ENCODE results near the gene ELN.

The ELN gene

DNA sequence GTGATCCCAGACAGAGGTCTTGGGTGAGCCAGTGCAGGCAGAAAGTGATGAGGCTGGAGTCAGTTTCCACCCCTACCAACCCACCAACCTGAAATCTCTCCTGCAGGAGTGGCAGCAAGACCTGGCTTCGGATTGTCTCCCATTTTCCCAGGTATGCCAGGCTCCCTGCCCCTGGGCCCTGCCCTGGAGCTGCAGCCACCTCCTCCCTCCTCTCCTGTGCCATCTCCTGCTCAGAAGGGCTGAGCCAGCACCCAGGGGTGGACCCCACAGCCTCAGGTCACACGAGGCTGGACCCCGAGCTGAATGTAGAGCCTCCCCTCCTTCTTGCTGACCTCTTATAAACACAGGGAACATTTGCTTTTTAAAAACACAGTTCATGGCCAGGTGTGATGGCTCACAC lies 38.7 kb downstream of the ELN start:
- no peak for FAIRE-seq

DNA sequence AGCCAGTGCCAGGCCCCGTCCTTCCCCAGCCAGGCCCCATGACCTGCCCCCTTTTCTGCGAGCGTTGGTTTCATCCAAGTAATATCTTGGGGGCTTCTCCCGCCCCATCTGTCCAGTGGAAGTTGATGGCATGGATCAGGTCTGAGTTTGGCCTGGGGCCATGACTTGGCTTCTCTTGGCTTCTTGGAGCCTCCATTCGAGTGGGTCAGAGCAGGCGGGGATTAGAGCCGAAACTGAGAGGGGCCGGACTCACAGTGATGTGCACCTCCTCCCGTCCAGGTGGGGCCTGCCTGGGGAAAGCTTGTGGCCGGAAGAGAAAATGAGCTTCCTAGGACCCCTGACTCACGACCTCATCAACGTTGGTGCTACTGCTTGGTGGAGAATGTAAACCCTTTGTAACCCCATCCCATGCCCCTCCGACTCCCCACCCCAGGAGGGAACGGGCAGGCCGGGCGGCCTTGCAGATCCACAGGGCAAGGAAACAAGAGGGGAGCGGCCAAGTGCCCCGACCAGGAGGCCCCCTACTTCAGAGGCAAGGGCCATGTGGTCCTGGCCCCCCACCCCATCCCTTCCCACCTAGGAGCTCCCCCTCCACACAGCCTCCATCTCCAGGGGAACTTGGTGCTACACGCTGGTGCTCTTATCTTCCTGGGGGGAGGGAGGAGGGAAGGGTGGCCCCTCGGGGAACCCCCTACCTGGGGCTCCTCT lies 40.6 kb downstream of the ELN start:
- FAIRE-seq: no peak

DNA sequence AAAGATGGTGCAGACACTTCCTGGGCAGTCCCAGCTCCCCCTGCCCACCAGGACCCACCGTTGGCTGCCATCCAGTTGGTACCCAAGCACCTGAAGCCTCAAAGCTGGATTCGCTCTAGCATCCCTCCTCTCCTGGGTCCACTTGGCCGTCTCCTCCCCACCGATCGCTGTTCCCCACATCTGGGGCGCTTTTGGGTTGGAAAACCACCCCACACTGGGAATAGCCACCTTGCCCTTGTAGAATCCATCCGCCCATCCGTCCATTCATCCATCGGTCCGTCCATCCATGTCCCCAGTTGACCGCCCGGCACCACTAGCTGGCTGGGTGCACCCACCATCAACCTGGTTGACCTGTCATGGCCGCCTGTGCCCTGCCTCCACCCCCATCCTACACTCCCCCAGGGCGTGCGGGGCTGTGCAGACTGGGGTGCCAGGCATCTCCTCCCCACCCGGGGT lies 41.1 kb downstream of the ELN start:
- no peak for FAIRE-seq

DNA sequence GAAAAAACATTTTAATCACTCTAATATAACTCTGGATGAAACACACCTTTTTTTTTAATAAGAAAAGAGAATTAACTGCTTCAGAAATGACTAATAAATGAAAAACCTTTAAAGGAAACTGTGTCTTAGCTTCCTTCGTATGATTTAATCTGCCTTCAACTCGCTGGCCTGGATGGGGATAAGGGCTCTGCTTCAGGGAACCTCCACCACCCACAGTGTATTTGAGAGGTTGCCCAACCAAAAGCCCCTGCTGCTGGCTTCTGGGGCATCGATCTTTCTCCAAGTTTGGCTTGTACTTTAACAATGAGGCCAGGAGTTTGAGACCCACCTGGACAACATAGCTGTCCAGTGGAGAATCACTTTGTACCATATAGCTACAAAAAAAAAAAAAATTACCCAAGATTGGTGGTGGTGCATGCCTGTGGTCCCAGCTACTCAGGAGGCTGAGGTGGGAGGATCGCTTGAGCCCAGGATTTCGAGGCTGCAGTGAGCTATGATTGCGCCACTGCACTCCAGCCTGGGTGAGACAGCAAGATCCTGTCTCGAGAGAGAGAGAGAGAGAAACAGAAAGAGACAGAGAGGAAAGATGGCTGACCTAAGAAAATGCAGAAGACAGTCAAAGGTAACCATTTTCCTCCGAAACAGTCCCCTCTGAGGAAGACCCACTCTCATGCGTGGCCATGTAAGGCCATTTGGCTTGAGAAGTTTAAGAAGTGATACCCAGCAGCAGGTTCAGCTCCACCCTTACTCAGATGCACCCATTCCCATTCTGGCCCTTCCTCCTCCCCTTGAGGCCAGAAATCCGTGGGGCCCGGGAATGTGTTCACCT lies 42.0 kb downstream of the ELN start:
- FAIRE-seq: no peak

DNA sequence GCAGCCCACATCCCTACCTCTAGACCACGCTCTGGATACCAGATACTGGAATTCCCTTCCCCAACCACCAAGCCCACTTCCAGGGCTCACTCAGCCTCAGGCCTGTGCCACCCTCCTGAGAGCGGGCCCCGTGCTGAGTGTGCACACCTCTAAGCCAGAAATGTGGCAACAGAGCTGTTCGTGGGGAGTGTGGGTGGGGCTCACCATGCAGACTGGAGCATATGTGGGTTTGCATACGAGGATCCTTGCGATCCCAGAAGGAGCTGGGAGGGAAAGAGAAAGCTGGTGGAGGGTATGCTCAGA lies 42.6 kb downstream of the ELN start:
- no peak for FAIRE-seq

DNA sequence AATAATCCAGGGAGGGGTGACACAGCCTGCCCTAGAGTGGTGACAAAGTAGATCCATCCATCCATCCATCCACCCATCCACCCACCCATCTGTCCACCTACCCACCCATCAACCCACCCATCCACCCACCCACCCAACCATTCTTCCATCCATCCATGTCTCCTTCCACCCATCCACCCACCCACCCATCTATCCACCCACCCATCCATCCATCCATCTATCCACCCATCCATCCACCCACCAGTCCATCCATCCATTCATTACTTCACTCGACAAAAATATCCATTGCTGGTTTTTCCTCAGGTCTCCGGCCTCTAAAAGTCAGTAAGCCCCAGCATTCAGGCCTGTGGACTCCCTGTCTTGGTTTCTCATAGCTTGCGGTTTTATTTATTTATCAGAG lies 43.1 kb downstream of the ELN start:
- no peak for FAIRE-seq

DNA sequence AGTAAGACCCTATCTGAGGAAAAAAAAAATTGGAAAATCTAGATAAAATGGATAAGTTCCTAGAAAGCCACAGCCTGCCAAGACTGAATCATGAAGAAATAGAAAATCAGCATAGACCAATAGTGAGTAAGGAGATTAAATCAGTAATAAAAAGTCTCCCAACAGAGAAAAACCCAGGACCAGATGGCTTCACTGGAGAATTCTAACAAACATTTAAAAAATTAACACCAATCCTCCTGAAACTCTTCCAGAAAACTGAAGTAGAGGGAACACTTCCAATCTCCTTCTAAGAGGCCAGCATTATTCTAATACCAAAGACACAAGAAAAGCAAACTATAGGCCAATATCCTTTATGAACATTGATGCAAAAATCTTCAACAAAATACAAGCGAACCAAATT lies 46.8 kb downstream of the ELN start:
- no peak for FAIRE-seq

DNA sequence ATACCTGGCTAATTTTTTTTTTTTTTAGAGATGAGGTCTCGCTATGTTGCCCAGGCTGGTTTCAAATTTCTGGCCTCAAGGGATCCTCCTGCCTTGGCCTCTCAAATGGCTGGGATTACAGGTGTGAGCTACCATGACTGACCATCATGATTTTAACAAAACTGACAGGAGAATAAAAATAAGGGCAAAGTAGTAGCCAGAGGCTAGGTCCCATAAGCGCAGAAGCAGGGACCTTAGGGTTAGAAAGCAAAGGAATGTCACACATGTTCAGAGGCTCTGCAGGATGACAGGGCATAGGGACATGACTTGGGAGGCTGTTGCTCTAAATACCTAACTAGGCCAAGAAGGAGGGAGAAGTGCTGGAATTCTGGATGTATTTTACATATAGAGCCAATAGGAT lies 50.5 kb downstream of the ELN start:
- no peak for FAIRE-seq

DNA sequence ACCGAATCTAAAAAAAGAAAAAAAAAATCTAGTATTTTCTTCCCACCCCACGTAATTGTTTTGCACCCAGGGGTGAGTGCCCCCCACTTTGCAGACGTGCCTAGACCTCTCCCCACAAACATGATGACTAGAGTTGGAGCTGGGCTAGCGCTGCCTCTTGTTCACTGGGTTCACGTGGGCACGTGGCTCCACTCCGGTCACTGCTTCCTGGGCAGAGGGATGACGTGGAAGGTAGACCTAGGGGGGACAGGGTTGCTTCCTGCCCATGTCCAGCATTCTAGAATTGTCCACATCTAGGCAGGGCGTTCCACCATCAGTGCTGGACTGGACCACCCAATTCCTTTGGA lies 54.8 kb downstream of the ELN start:
- FAIRE-seq: no peak

DNA sequence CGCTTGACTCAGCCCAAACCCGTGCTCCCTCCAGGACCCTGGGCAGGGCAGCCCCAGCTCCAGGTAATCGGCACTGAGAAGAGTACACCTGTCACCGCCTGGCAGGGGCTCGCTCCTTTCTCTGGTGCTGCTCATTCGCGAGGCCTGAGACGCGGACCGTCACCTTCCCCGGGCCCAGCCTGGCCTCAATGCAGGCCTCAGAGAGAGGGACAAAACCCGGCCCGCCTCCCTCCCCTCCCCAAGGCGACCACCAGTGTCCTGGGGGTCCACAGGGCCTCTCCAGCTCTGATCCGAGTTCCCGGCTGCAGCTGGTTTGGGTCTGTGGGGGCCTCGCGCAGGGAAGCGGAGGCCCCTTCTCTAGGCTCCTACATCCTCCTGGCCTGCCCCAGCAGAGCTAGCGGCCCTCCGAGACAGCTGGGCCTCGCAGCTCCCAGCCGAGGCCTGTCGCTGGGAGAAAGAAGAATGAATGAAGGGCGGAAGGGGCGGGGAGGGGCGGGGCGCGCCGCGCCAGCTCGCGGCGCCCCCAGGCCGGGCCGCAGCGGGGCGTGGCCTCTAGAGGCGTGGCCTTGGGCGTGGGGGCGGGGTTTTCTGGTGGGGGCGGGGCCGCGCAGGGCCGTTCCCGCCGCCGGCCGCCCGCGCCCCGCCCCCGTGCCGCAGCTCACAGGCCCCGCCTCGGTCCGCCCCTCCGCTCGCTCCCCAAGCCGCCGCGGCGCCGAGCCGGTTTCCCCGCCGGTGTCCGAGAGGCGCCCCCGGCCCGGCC lies 55.3 kb downstream of the ELN start, which contains the start of gene LIMK1:
Gene LIMK1 (plus strand): TSS at position 688 of the 760 bp plus-strand sequence. CDS start 187 bp downstream, outside the sequence.
- no peak for FAIRE-seq

DNA sequence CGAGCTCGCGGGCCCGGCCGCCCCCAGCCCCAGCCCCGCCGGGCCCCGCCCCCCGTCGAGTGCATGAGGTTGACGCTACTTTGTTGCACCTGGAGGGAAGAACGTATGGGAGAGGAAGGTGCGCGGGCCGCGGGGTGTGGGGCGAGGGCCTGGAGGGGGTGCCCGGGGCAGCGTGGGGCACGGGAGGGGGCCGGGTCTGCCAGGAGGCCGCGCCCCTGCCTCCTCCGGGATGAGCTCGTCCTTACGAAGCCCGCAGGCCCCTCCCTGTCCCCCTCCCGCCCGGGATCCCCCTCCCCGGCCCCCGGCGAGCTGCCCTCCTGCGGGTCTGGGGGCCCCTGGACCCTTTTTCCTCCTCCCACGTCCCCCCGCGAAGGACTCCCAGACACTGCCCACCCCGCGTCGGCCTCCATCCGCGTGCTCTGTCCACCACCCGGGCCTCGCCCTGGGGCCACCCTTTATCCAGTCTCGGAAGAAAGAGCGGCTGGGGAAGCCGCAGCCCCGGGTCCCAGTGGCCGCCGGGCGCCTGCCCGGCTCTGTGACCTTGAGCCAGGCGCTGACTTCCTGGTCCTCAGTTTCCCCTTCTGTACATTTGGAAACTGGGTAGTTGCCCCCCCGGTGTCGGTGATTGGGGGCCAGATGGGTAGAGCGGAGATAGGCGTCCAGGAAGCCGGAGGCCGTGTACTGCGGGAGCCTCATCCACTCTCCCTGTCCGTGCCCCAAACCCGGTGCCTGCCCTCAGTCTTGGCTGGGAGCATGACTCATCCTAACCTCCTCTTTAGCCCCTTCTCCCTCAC lies 56.2 kb downstream of the ELN start:
- FAIRE-seq: no peak

DNA sequence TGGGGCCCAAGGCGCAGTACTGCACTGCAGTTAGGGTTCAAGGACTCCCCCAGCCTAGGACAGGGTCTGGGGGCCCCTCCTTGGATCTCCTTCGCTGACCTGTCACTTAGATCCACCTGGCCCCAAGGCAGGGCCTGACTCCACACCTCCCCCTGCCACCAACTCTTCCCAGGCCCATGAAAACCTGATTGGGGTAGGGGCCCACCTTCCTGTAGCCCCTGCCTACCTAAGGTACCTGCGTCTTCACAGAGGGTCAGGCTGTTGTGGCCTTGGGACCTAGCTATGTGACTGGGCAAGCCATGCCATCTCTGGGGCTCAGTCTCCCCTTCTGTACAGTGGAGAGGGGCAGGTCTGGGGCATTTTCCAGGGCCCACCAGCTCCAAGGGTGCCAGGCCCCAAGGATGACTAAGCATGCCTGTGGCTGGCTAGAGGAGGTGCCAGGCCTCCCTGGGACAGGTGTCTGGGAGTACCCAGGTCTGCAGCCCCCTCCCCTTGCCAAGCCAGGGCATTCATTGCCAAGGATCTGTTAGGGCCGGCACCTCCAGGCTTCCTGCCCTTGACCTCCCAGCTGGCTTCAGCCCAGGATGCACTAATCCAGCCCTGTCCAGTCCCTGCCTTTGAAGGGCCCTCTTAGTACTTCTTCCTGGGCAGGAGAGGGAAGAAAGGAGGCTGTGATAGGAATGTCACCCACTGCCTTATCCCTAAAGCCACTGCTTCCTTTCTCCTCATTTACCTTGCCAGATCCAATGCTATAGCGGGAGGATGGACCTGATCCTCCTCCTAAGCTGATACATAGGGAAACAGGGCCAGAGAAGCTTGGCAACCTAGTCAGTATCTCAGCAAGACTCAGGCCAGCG lies 57.0 kb downstream of the ELN start:
- FAIRE-seq: no peak

DNA sequence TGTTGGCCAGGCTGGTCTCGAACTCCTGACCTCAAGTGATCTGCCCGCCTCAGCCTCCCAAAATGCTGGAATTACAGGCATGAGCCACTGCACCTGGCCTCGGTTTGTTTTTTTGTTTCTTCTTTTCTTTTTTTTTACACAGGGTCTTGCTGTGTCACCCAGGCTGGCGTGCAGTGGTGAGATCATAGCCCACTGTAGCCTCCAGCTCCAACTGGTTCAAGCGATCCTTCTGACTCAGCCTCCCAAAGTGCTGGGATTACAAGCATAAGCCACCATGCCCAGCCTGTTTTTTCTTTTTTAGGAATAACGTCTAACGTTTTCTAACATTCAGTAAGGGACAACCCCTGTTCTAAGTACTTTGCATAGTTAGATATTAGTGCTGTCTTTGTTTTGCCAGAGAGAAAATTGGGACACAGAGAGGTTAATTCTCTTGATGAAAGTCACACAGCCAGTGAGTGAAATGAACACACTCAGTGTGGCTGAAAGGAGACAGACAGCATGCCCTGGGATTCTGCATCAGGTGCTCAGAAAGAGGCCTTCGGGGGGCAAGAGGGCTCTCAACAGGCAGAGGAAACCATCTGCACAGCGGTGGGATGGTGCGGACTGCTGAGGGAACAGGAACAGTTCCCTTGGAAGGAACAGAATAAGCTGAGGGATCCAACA lies 59.9 kb downstream of the ELN start:
- FAIRE-seq: no peak

DNA sequence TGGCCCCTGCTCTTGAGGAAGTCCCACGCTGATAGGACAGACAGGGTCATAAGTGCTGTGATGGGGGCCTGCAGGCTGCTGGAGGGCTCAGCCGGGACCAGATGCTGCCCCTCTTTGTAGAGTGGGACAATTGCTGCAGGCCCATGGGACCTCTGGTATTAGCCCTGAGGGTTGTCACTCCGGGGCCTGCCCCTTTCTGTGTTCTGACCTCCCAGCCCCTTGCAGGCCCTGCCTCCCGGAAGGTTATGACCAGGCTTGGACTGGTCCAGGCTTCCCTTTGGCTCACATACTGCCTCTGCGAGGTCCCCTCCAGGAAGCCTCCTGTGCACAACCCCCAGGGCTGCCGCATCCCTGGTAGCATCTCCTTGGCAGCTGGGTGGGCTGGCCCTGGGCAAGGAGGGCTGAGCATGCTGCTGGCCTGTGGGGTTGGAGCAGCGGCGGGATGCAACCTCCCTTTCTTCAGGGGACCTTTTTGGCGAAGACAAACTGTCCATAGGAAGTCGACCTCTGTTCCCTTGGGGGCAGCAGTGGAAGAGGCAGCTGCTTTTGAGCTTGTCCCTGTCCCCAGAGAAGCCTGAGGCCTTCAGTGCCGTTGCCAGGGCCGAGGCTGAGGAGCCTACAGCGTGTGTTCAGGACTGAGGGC lies 64.5 kb downstream of the ELN start:
- no peak for FAIRE-seq

DNA sequence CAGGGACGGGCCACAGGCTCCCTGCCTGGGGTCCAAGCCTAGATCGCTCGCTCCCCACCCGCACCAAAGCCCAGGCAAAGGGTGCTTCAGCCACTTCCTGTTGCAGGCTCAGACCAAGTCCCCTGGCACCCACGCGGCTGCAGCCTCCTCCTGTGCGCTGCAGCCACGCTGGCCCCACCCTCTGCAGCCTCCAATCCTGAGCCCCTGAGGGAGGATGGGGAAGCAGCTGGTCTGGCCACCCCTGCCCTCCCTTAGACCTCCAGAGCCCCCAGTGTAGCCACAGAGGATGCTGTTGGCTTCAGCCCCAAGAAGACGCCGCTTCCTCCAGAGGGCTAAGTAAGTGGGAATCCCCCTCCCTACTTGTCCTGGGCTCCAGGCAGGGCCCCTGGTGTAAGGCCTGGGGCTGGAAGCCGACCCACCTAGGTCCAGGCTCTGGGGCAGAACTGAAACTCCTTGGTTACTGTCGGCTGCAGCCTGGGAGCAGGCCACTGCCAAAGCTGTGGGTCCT lies 65.0 kb downstream of the ELN start:
- no peak for FAIRE-seq

DNA sequence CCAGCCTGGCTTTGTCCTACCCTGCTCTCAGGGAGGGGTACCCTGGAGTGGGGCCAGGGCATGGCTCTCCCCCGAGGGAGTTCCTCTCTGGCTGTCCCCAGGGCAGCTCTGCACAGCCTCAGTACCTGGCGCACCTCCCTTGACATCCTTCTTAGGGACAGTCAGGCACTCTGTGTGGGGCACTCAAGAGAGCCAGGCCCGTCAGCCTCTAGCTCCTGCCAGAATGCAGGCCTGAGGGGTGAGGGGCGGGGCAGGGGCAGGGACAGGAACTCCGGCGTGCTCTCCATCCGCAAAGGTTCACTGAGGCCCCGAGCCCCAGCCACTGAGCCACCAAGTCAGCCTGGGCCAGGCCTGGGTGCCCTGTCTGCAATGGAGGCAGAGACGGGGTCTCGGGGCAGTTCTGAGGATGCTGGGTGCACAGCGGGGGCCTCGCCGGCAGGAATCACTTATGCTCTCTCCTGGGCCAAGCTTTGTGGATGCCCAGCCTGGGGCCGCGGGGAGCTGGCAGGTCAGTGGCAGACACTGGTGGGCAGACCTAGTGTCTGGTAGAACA lies 65.8 kb downstream of the ELN start:
- no peak for FAIRE-seq

DNA sequence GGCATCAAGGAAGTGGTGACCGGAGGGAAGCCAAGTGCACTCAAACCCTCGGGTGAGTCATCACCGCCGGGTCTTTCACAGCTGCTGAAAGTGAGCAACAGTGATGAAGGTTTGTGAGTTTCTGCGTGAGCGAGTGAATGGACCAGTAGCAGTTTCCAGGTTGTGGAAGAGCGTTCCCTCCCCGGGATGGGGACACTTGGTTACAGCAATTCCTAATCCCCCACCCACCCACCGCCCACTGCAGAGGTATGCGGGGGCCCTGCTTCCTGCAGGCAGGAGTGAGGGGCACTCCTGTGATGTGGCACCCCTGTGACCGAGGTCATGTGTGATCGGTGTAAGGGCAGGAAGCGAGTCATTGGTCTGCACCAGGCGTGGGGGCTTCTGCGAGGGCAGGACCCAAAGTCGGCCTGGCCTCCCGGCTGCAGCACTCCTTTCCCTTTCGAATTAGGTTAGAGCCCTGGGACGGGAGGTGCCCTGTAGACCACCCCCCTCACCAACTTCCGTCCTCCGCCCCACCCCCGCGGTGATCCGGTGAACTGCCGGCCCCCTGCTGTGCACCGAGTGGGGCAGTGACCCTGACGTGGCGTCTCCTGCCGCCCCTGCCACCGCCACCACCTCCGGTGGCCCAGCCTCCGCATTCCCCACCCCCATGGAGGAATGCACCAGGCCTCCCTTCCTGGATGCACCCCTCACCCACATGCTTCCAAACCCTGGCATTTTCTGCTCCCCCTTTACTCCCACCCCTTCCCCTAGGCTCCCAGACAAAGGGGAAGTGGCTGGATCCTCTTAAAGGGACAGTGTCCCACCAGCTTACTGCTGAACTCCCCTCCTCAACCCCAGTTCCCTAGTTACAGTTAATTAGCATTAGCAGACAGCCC lies 66.5 kb downstream of the ELN start:
- no peak for FAIRE-seq

DNA sequence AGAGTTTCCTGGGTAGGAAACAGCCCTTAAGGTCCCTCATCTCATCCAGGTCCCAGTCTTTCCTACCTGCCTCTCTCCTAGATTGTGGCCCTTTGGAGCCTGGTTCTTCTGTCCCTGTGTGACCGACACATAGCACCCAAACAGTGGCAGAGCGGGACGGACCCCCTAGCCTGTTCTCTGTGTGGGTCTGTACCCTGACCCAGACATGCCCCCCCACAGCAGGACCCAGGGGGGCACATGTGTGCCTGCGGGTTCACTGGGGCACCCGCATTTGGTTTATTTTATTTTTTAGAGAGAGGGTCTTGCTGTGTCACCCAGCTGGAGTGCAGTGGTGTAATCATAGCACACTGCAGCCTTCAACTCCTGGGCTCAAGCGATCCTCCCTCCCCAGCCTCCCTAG lies 67.2 kb downstream of the ELN start:
- FAIRE-seq: no peak

DNA sequence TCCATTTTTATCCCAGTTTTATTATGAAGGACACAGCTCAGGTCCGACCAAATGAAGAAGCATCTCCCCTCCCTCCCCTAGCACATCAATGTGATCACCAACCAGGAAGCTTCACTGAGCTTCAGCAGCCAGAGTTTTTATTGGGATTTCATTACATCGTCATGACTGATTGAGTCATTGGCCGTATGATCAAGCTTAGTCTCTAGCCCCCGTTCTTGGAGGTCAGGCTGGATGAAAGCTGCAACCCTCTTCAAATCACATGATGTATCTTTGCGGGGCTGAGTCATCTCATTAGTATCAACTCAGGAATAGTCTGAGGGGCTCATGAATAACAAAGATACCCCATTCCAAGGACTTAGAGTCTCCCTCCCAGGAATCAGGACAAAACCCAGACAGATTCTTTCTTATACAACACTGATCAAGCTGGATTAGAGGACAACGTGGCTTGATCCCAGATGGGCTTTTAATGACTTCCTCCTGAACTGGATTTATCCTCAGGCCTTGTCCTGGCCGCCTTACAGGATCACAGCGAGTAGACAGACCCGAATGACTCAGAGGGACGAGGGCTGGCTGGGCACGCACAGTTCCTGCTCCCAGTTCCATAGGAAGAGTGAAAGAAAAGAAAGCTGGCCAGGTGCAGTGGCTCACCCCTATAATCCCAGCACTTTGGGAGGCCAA lies 70.1 kb downstream of the ELN start:
- FAIRE-seq: no peak
